ENCODE measurements around the gene MMP17.

MMP17 gene

DNA sequence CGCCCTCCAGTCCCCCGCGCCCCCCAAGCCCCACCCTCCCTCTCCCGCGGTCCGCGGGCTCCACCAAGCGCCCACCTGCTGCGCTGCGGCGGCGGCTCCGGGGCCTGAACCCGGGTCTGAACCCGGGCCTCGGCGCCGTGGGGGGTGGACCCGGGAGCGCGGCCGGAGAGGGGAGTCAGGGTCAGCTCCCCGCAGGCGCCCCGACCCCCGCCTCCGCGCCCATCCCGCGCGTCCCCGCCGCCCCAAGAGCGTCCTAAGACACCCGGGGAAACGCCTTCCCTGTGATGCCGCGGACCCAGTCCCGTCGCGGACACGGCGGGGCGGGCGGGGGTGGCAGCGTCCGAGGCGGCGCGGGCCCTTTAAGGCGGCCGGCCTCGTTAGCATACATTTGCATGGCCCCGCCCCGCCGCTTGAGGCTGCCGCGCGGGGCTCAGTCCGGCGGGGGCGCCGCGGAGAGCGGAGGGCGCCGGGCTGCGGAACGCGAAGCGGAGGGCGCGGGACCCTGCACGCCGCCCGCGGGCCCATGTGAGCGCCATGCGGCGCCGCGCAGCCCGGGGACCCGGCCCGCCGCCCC, at the start of gene MMP17:
Gene MMP17, plus strand, starts transcription at position 433 of the 574 bp plus-strand sequence. Its CDS starts 102 bp downstream, at position 535.
- H3K9me3 ChIP-seq (ENCODE audit: control insufficient read depth in 2 of 2, low read length in 2 of 2), result no peaks in the 10 kb centered on the region
- no peak within 1 kb of the TSS for H3K27ac ChIP-seq (ENCODE audit: low read length)
- peaks cover 49% of the 10 kb centered on the region for H3K4me1 ChIP-seq (ENCODE audit: control insufficient read depth, insufficient read depth, low read length)
- no peaks in the 10 kb centered on the region for H3K36me3 ChIP-seq (ENCODE audit: control insufficient read depth in 2 of 2, insufficient read depth in 2 of 2, low read length in 2 of 2)
- H3K9ac ChIP-seq (ENCODE audit: low read length in 2 of 2), result no peak within 1 kb of the TSS
- H3K4me3 ChIP-seq (ENCODE audit: low read length in 2 of 2), result peak within 1 kb of the TSS; percentile 19 to 71
- peaks cover 24 to 51% of the 10 kb centered on the region in 2 donors for H3K27me3 ChIP-seq (ENCODE audit: control insufficient read depth in 1 of 2, insufficient read depth in 2 of 2, low read length in 2 of 2)

DNA sequence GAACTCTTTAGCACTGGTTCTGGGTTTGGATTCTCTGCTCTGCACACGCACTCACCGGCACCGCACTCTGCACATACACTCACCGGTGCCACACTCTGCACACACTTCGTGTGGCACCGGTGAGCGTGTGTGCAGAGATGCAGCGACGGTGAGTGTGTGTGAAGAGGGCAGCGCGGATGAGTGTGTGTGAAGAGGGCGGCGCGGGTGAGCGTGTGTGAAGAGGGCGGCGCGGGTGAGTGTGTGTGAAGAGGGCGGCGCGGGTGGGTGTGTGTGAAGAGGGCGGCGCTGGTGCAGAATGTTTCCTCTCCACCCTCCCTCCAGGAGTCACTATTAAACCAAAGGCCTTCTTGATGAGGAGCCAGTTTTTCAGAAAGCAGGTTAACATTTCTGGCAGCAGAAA, 49.2 kb upstream of the MMP17 start:
- no peaks in the 10 kb centered on the region for H3K4me1 ChIP-seq (ENCODE audit: control insufficient read depth, insufficient read depth, low read length)
- no peak overlapping the region for H3K27ac ChIP-seq (ENCODE audit: low read length)
- no peak overlapping the region for H3K4me3 ChIP-seq (ENCODE audit: low read length in 2 of 2)
- no peaks in the 10 kb centered on the region for H3K27me3 ChIP-seq (ENCODE audit: control insufficient read depth in 1 of 2, insufficient read depth in 2 of 2, low read length in 2 of 2)
- H3K9me3 ChIP-seq (ENCODE audit: control insufficient read depth in 2 of 2, low read length in 2 of 2), result no peaks in the 10 kb centered on the region
- H3K36me3 ChIP-seq (ENCODE audit: control insufficient read depth in 2 of 2, insufficient read depth in 2 of 2, low read length in 2 of 2), result peaks cover 28 to 36% of the 10 kb centered on the region in 2 donors
- no peak overlapping the region for H3K9ac ChIP-seq (ENCODE audit: low read length in 2 of 2)

DNA sequence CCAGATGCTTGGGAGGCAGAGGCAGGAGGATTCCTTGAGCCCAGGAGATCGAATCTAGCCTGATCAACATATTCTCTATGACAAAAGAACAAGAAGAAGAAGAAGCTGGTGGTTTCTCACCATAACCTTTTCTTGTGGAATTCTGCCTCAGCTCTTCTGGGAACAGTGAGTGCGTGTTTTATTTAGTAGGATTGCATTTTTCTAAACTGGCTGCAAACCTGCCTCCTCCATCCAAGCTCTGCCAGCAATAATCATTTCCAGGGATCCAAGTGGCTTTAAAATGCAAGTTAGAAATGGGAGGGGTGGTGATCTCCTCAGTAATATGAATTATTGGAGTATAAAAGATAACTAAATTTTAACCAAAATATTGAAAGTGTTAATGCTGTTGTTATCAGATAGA, 46.1 kb upstream of the MMP17 start:
- no peak overlapping the region for H3K9ac ChIP-seq (ENCODE audit: low read length in 2 of 2)
- H3K36me3 ChIP-seq (ENCODE audit: control insufficient read depth in 2 of 2, insufficient read depth in 2 of 2, low read length in 2 of 2), result peaks cover 35 to 42% of the 10 kb centered on the region in 2 donors
- no peak overlapping the region for H3K27ac ChIP-seq (ENCODE audit: low read length)

DNA sequence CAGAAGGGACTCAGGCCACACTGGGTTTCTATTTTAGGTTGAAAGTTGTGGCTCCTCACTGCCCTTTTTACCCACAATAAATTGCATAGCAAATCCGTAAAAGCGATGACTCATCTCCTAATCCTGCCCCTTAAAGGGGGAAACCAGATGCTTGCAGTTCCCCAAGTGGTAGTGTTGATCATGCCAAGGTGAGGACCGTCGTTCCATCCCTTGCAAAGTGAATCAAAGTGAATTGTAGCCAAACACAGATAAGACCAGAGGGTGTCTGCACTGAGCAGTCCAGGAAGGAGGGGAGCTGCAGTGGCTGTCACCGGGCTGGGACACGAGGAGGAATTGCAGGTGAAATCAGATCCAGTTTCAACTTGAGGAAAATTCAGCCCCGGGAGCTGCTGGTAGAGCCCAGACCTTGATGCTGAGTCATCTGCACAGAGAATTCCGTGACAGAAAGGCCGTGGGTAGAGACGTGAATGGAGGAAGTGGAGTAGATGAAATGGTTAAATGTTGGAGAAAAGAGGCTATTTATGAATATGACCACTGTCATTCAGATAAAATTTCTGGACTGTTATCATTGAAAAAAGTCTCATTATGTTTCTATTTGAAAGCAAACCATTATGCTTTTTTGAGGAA, 44.2 kb upstream of the MMP17 start:
- Histone ChIP-seq H3K36me3 (ENCODE audit: control insufficient read depth in 2 of 2, insufficient read depth in 2 of 2, low read length in 2 of 2) (peaks cover 34 to 46% of the 10 kb centered on the region in 2 donors), H3K4me1 (ENCODE audit: control insufficient read depth, insufficient read depth, low read length) (no peaks in the 10 kb centered on the region), H3K27me3 (ENCODE audit: control insufficient read depth in 1 of 2, insufficient read depth in 2 of 2, low read length in 2 of 2) (no peaks in the 10 kb centered on the region), H3K27ac (ENCODE audit: low read length) (no peak overlapping the region), H3K9me3 (ENCODE audit: control insufficient read depth in 2 of 2, low read length in 2 of 2) (no peaks in the 10 kb centered on the region), H3K9ac (ENCODE audit: low read length in 2 of 2) (no peak overlapping the region), H3K4me3 (ENCODE audit: low read length in 2 of 2) (no peak overlapping the region)

More for the DNA sequence above, 46.1 kb upstream of the MMP17 start:
- Histone ChIP-seq H3K4me3 (ENCODE audit: low read length in 2 of 2) (no peak overlapping the region), H3K9me3 (ENCODE audit: control insufficient read depth in 2 of 2, low read length in 2 of 2) (no peaks in the 10 kb centered on the region), H3K4me1 (ENCODE audit: control insufficient read depth, insufficient read depth, low read length) (no peaks in the 10 kb centered on the region), H3K27me3 (ENCODE audit: control insufficient read depth in 1 of 2, insufficient read depth in 2 of 2, low read length in 2 of 2) (no peaks in the 10 kb centered on the region)

DNA sequence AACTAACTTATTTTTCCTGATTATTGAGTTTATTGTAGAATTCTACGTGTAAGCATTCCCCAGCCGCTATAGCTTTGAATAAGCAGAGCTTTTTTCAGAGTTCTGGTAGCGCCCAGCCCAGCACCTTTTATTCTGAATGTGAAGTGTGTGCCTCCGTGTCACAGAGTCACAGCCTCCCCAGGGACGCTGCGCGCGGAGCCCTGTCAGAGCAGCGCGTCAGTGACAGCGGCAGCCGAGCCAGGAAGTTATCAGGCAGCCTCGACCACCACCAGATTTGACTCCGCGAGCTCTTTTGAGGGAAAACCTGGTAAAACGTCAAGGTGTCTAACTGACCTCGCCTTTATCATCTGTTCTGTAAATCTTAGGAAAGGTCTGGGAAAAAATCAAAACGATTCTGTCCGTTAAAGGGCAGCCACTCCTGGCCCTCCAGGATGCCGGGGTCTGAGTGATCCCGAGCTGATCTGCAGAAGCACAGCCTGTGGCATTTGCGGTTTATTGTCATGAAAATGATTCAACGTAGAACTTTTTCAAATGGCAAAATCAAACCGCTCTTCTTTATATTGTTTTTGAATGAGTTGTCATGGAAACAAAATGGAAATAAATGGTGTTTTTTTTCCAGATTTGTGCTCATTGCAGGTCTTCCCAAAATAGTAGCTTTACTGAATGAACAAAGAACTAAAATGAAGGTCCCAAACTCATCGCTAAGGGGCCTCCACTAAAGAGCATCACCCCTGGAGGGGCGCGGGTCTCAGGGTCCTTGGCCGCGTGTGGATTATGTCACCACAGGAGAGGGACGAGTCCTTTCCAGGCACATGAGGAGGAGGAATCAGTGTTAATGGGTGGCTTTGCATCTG, 43.1 kb upstream of the MMP17 start:
- Histone ChIP-seq H3K36me3 (ENCODE audit: control insufficient read depth in 2 of 2, insufficient read depth in 2 of 2, low read length in 2 of 2) (peaks cover 38 to 49% of the 10 kb centered on the region in 2 donors), H3K27ac (ENCODE audit: low read length) (no peak overlapping the region), H3K27me3 (ENCODE audit: control insufficient read depth in 1 of 2, insufficient read depth in 2 of 2, low read length in 2 of 2) (no peaks in the 10 kb centered on the region), H3K4me1 (ENCODE audit: control insufficient read depth, insufficient read depth, low read length) (no peaks in the 10 kb centered on the region), H3K4me3 (ENCODE audit: low read length in 2 of 2) (no peak overlapping the region), H3K9me3 (ENCODE audit: control insufficient read depth in 2 of 2, low read length in 2 of 2) (no peaks in the 10 kb centered on the region), H3K9ac (ENCODE audit: low read length in 2 of 2) (no peak overlapping the region)

DNA sequence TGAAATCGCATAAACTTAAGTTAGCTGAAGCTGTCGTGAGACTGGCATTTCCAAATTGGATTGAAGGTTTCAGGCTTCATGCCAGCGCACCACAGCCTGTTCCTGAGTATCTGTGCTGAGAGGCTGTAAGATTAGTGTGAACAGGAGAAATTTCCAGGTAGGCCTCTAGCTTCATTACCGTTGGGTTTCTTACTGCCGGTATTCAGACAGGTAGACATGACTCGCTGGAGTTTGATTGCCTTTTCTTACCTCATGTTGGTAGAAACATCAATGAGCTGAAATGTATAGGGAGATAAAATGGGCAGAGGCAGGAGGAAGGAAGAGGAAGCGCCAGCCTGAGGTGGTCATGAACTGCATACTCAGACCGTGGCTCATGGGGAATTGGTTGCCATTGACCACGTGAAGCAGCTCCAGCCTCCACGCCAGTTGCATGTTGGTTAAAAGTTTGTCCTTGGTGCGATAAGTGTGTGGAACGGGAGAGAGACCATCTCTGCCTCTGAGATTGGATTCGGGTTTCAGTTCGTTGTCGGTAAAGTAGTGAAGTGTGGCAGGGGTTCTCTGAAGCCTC, 42.3 kb upstream of the MMP17 start:
- Histone ChIP-seq H3K9me3 (ENCODE audit: control insufficient read depth in 2 of 2, low read length in 2 of 2) (no peaks in the 10 kb centered on the region), H3K9ac (ENCODE audit: low read length in 2 of 2) (no peak overlapping the region), H3K27me3 (ENCODE audit: control insufficient read depth in 1 of 2, insufficient read depth in 2 of 2, low read length in 2 of 2) (no peaks in the 10 kb centered on the region), H3K27ac (ENCODE audit: low read length) (no peak overlapping the region), H3K4me1 (ENCODE audit: control insufficient read depth, insufficient read depth, low read length) (no peaks in the 10 kb centered on the region), H3K4me3 (ENCODE audit: low read length in 2 of 2) (no peak overlapping the region), H3K36me3 (ENCODE audit: control insufficient read depth in 2 of 2, insufficient read depth in 2 of 2, low read length in 2 of 2) (peaks cover 40 to 48% of the 10 kb centered on the region in 2 donors)

DNA sequence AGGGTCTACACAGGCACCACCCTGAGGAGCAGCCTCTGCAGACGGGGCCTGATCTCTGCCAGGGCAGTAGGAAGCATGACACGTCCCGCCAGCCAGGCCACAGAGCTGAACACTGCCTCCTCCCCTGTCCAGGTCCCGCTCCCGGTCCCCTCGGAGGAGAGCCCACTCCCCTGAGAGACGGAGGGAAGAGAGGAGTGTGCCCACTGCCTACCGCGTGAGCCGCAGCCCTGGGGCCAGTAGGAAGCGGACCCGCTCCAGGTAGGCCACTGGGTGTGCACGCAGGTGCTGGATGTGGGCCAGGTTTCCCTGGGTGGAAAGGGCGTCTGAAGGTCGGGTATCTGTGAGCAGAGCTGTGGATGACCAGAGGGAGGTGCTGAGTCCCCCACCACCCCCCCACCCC, 41.9 kb upstream of the MMP17 start:
- peaks cover 40 to 47% of the 10 kb centered on the region in 2 donors for H3K36me3 ChIP-seq (ENCODE audit: control insufficient read depth in 2 of 2, insufficient read depth in 2 of 2, low read length in 2 of 2)
- no peak overlapping the region for H3K27ac ChIP-seq (ENCODE audit: low read length)

DNA sequence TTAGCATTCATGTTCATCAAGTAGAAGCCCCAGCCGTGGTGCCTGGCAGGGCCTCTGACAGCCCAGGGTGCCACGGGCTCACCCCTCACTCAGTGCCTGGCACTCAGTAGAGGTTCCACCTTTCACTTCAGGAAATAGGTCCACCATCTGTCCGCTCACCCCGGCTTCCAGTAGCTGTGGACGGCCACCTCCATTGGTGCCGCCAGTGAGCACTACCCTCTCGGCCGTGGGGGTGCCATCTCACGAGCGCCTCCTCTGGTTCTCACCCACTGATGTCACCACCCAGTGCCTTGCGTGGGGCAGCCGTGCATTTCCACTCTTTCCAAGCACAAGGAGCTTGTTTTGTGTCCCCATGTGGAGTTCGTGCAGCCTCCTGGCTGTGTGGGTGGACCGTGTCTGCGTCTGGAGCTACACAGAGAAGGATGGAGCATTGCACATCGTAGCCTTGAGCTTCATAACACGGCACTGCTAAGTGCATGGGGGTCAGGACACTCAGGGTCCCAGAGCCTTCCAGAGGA, 41.0 kb upstream of the MMP17 start:
- no peaks in the 10 kb centered on the region for H3K4me1 ChIP-seq (ENCODE audit: control insufficient read depth, insufficient read depth, low read length)
- no peak overlapping the region for H3K27ac ChIP-seq (ENCODE audit: low read length)
- peaks cover 43 to 44% of the 10 kb centered on the region in 2 donors for H3K36me3 ChIP-seq (ENCODE audit: control insufficient read depth in 2 of 2, insufficient read depth in 2 of 2, low read length in 2 of 2)
- no peaks in the 10 kb centered on the region for H3K9me3 ChIP-seq (ENCODE audit: control insufficient read depth in 2 of 2, low read length in 2 of 2)
- no peak overlapping the region for H3K9ac ChIP-seq (ENCODE audit: low read length in 2 of 2)
- H3K27me3 ChIP-seq (ENCODE audit: control insufficient read depth in 1 of 2, insufficient read depth in 2 of 2, low read length in 2 of 2), result no peaks in the 10 kb centered on the region
- no peak overlapping the region for H3K4me3 ChIP-seq (ENCODE audit: low read length in 2 of 2)

More for the DNA sequence above, 41.9 kb upstream of the MMP17 start:
- Histone ChIP-seq H3K4me1 (ENCODE audit: control insufficient read depth, insufficient read depth, low read length) (no peaks in the 10 kb centered on the region), H3K4me3 (ENCODE audit: low read length in 2 of 2) (no peak overlapping the region), H3K9me3 (ENCODE audit: control insufficient read depth in 2 of 2, low read length in 2 of 2) (no peaks in the 10 kb centered on the region), H3K27me3 (ENCODE audit: control insufficient read depth in 1 of 2, insufficient read depth in 2 of 2, low read length in 2 of 2) (no peaks in the 10 kb centered on the region), H3K9ac (ENCODE audit: low read length in 2 of 2) (no peak overlapping the region)

DNA sequence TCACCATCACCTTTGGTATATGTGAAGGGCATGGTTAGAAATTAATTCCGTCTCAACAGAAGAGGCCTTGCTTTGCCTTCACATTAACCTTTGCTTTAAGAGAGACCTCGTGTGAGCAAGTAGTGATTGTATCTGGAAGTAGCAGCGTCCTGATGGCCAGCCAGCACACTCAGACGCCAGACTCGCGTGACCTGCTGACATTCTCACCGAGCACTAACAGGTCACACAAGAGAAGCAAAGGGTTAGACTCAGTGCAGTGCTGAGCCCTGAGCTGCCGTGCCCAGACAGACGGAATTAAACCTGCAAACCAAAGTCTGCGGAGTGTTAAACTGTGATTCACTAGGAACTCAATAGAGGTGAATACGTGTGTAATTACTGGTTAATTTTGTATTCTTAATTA, 40.1 kb upstream of the MMP17 start:
- Histone ChIP-seq H3K27me3 (ENCODE audit: control insufficient read depth in 1 of 2, insufficient read depth in 2 of 2, low read length in 2 of 2) (no peaks in the 10 kb centered on the region), H3K9ac (ENCODE audit: low read length in 2 of 2) (no peak overlapping the region), H3K9me3 (ENCODE audit: control insufficient read depth in 2 of 2, low read length in 2 of 2) (no peaks in the 10 kb centered on the region), H3K4me1 (ENCODE audit: control insufficient read depth, insufficient read depth, low read length) (no peaks in the 10 kb centered on the region), H3K27ac (ENCODE audit: low read length) (no peak overlapping the region), H3K36me3 (ENCODE audit: control insufficient read depth in 2 of 2, insufficient read depth in 2 of 2, low read length in 2 of 2) (peaks cover 47 to 50% of the 10 kb centered on the region in 2 donors), H3K4me3 (ENCODE audit: low read length in 2 of 2) (no peak overlapping the region)

DNA sequence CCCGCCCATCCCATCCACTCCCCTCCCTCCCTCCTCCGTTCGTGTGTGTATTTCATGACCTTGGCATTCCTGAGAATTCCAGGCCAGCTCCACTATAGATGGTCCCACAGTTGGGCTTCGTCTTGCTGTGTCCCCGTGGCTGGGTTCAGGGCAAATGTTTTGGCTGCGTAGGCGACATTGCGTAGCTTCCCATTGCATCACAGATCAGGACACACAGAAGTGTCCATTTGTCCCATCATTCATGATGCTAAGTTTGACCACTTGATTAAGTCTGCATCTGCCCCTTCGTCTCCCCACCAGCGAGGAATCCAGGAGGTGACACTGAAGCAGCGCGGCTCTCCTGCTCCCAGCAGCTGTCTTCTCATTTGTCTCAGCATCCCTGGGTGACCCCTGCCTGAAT, 38.6 kb upstream of the MMP17 start:
- H3K27ac ChIP-seq (ENCODE audit: low read length), result no peak overlapping the region
- H3K27me3 ChIP-seq (ENCODE audit: control insufficient read depth in 1 of 2, insufficient read depth in 2 of 2, low read length in 2 of 2), result no peaks in the 10 kb centered on the region
- H3K9me3 ChIP-seq (ENCODE audit: control insufficient read depth in 2 of 2, low read length in 2 of 2), result no peaks in the 10 kb centered on the region
- H3K36me3 ChIP-seq (ENCODE audit: control insufficient read depth in 2 of 2, insufficient read depth in 2 of 2, low read length in 2 of 2), result peaks cover 51 to 53% of the 10 kb centered on the region in 2 donors
- H3K9ac ChIP-seq (ENCODE audit: low read length in 2 of 2), result no peak overlapping the region
- H3K4me3 ChIP-seq (ENCODE audit: low read length in 2 of 2), result no peak overlapping the region
- H3K4me1 ChIP-seq (ENCODE audit: control insufficient read depth, insufficient read depth, low read length), result no peaks in the 10 kb centered on the region

Data from stomach smooth muscle (tissue), 2 donors.